ENCODE results near the gene OCLN.

- TF ChIP-seq CTCF (conservative IDR thresholded peaks at IDR 0.05) = no peak
- no peak for TF ChIP-seq ZFX (IDR thresholded peaks at IDR 0.05)
These were observed 37.9 kb upstream of the OCLN start for GRCh38 chr5:69454460-69455249.
